Duodenal mucosa (tissue), 2 donors: Measurements from ENCODE around the gene MST1R.
"Not testable (repeated sequence)": the region's sequence is repeated elsewhere in the genome, so short reads cannot be mapped to it uniquely, and the experiment has no call there.

Experiments
- H3K27ac ChIP-seq: one replicate; pipeline ENCODE4 v1.7.0; 2013; ENCODE audit warnings: low read depth, low read length
- H3K27me3 ChIP-seq, 2 donors: one replicate each; pipeline ENCODE4 v1.7.0; 2013; ENCODE audit warnings: low read length in 2 of 2, control low read depth in 1 of 2; ENCODE audit not compliant: insufficient read depth in 2 of 2, control insufficient read depth in 1 of 2
- H3K36me3 ChIP-seq, 2 donors: one replicate each; pipeline ENCODE4 v1.7.0; 2013; ENCODE audit warnings: low read length in 2 of 2, control low read depth in 1 of 2; ENCODE audit not compliant: insufficient read depth in 2 of 2, control insufficient read depth in 1 of 2
- H3K4me1 ChIP-seq, 2 donors: one replicate each; pipeline ENCODE4 v1.7.0; 2013; ENCODE audit warnings: low read length in 2 of 2, control low read depth in 1 of 2; ENCODE audit not compliant: insufficient read depth in 2 of 2, control insufficient read depth in 1 of 2
- H3K4me3 ChIP-seq, 2 donors: one replicate each; pipeline ENCODE4 v1.7.0; 2013; ENCODE audit warnings: low read length in 2 of 2, low read depth in 1 of 2
- H3K9ac ChIP-seq, 2 donors: one replicate each; pipeline ENCODE4 v1.7.0; 2013; ENCODE audit warnings: low read length in 2 of 2, low read depth in 1 of 2
- H3K9me3 ChIP-seq, 2 donors: one replicate each; pipeline ENCODE4 v1.7.0; 2013; ENCODE audit warnings: low read length in 2 of 2, control low read depth in 1 of 2; ENCODE audit not compliant: control insufficient read depth in 1 of 2

MST1R gene

GRCh38 chr3:49912881-49913281 lies 9.2 kb upstream of the MST1R start:
- H3K9me3 ChIP-seq = no peaks in the 10 kb centered on the region
- peaks cover 10 to 17% of the 10 kb centered on the region in 2 donors for H3K4me1 ChIP-seq
- no peak overlapping the region for H3K4me3 ChIP-seq
- H3K9ac ChIP-seq = no peak overlapping the region
- no peaks in the 10 kb centered on the region for H3K27me3 ChIP-seq
- peaks cover 16 to 59% of the 10 kb centered on the region in 2 donors for H3K36me3 ChIP-seq
- no peak overlapping the region for H3K27ac ChIP-seq

- H3K36me3 ChIP-seq = peaks cover 12 to 56% of the 10 kb centered on the region in 2 donors
Measured at GRCh38 chr3:49911611-49912010, 7.9 kb upstream of the MST1R start.

GRCh38 chr3:49911124-49911420 lies 7.4 kb upstream of the MST1R start:
- Histone ChIP-seq H3K27me3 (no peaks in the 10 kb centered on the region), H3K36me3 (peaks cover 12 to 55% of the 10 kb centered on the region in 2 donors), H3K4me3 (no peak overlapping the region), H3K9me3 (no peaks in the 10 kb centered on the region), H3K4me1 (peaks cover 25 to 29% of the 10 kb centered on the region in 2 donors), H3K9ac (no peak overlapping the region), H3K27ac (no peak overlapping the region)

More at GRCh38 chr3:49911611-49912010, 7.9 kb upstream of the MST1R start:
- Histone ChIP-seq H3K4me3 (no peak overlapping the region), H3K9me3 (no peaks in the 10 kb centered on the region), H3K27me3 (no peaks in the 10 kb centered on the region), H3K9ac (no peak overlapping the region), H3K27ac (no peak overlapping the region), H3K4me1 (peaks cover 19 to 27% of the 10 kb centered on the region in 2 donors)

- H3K36me3 ChIP-seq = peaks cover 12 to 55% of the 10 kb centered on the region in 2 donors
- H3K4me3 ChIP-seq = no peak overlapping the region
- peaks cover 29 to 30% of the 10 kb centered on the region in 2 donors for H3K4me1 ChIP-seq
- no peak overlapping the region for H3K9ac ChIP-seq
- no peaks in the 10 kb centered on the region for H3K27me3 ChIP-seq
- H3K9me3 ChIP-seq = no peaks in the 10 kb centered on the region
- no peak overlapping the region for H3K27ac ChIP-seq
Measured at GRCh38 chr3:49910409-49911123, 6.9 kb upstream of the MST1R start.

GRCh38 chr3:49908373-49909199 lies 4.9 kb upstream of the MST1R start:
- H3K9ac ChIP-seq = no peak overlapping the region
- H3K27me3 ChIP-seq = no peaks in the 10 kb centered on the region
- H3K4me1 ChIP-seq = peaks cover 40 to 47% of the 10 kb centered on the region in 2 donors
- H3K36me3 ChIP-seq = peaks cover 12 to 53% of the 10 kb centered on the region in 2 donors
- no peak overlapping the region for H3K27ac ChIP-seq
- H3K4me3 ChIP-seq = no peak overlapping the region
- no peaks in the 10 kb centered on the region for H3K9me3 ChIP-seq

GRCh38 chr3:49906073-49906743 lies 2.5 kb upstream of the MST1R start:
- Histone ChIP-seq H3K27me3 (no peaks in the 10 kb centered on the region), H3K4me1 (peaks cover 46 to 64% of the 10 kb centered on the region in 2 donors), H3K27ac (peak overlapping the region; percentile 74), H3K9me3 (no peaks in the 10 kb centered on the region), H3K36me3 (peaks cover 2 to 33% of the 10 kb centered on the region in 2 donors), H3K9ac (peak overlapping the region; percentile 43 to 62), H3K4me3 (peak overlapping the region; percentile 38 to 72)

- H3K9ac ChIP-seq, H3K4me3 ChIP-seq, H3K27me3 ChIP-seq, H3K9me3 ChIP-seq, H3K27ac ChIP-seq: not testable (repeated sequence)
- Histone ChIP-seq H3K4me1 (peaks cover 50 to 77% of the 10 kb centered on the region in 2 donors), H3K36me3 (peaks cover 0 to 16% of the 10 kb centered on the region in 2 donors)
Measured at GRCh38 chr3:49904448-49904847, 775 bp upstream of the MST1R start.

GRCh38 chr3:49902511-49903345 lies 945 bp downstream of the MST1R start:
- Histone ChIP-seq H3K4me1 (peaks cover 50 to 74% of the 10 kb centered on the region in 2 donors), H3K36me3 (peaks cover 12 to 16% of the 10 kb centered on the region in 2 donors), H3K4me3 (peak overlapping the region; percentile 62 to 79), H3K27me3 (no peaks in the 10 kb centered on the region), H3K9ac (peak overlapping the region; percentile 67 to 85), H3K9me3 (no peaks in the 10 kb centered on the region), H3K27ac (no peak overlapping the region)

GRCh38 chr3:49901366-49902339 lies 2.0 kb downstream of the MST1R start:
- peak overlapping the region; percentile 87 for H3K27ac ChIP-seq
- H3K4me1 ChIP-seq = peaks cover 40 to 66% of the 10 kb centered on the region in 2 donors
- H3K4me3 ChIP-seq = peak overlapping the region; percentile 74 to 79

More at GRCh38 chr3:49901366-49902339, 2.0 kb downstream of the MST1R start:
- peaks cover 18 to 27% of the 10 kb centered on the region in 2 donors for H3K36me3 ChIP-seq
- H3K27me3 ChIP-seq = no peaks in the 10 kb centered on the region
- H3K9me3 ChIP-seq = no peaks in the 10 kb centered on the region
- peak overlapping the region; percentile 70 to 85 for H3K9ac ChIP-seq
